ENCODE data around the gene TBC1D3B.
"Not testable (repeated sequence)": the region's sequence is repeated elsewhere in the genome, so short reads cannot be mapped to it uniquely, and the experiment has no call there.

The TBC1D3B gene

GRCh38 chr17:36198831-36199465 lies 22.5 kb upstream of the TBC1D3B start:
- no peak for DNase-seq

GRCh38 chr17:36197387-36197703 lies 20.9 kb upstream of the TBC1D3B start:
- no peak for DNase-seq

GRCh38 chr17:36196131-36196486 lies 19.7 kb upstream of the TBC1D3B start:
- DNase-seq, result no peak

GRCh38 chr17:36195434-36196130 lies 19.1 kb upstream of the TBC1D3B start:
- DNase-seq, result no peak

GRCh38 chr17:36194832-36195433 lies 18.5 kb upstream of the TBC1D3B start:
- not testable (repeated sequence) for DNase-seq

- DNase-seq, result not testable (repeated sequence)
Observed at GRCh38 chr17:36194147-36194831, 17.9 kb upstream of the TBC1D3B start.

- DNase-seq, result no peak
Observed at GRCh38 chr17:36193216-36193775, 16.9 kb upstream of the TBC1D3B start.

GRCh38 chr17:36190549-36191330 lies 14.3 kb upstream of the TBC1D3B start:
- DNase-seq, result not testable (repeated sequence)

GRCh38 chr17:36189993-36190392 lies 13.6 kb upstream of the TBC1D3B start:
- not testable (repeated sequence) for DNase-seq

- no peak for DNase-seq
Observed at GRCh38 chr17:36188891-36189306, 12.5 kb upstream of the TBC1D3B start.

GRCh38 chr17:36187943-36188665 lies 11.7 kb upstream of the TBC1D3B start:
- DNase-seq, result not testable (repeated sequence)

- DNase-seq, result not testable (repeated sequence)
Observed at GRCh38 chr17:36186810-36187763, 10.7 kb upstream of the TBC1D3B start.

- no peak for DNase-seq
Observed at GRCh38 chr17:36185416-36185815, 9.0 kb upstream of the TBC1D3B start.

- no peak for DNase-seq
Observed at GRCh38 chr17:36184023-36184765, 7.8 kb upstream of the TBC1D3B start.

GRCh38 chr17:36183001-36183971 lies 6.8 kb upstream of the TBC1D3B start:
- no peak for DNase-seq

GRCh38 chr17:36182176-36183000 lies 6.0 kb upstream of the TBC1D3B start:
- DNase-seq, result no peak

GRCh38 chr17:36181446-36182175 lies 5.2 kb upstream of the TBC1D3B start:
- not testable (repeated sequence) for DNase-seq
